ENCODE results near the gene DGKQ. TPM values are rescaled to one million over a fixed set of nuclear protein-coding genes. Genes with fewer than 3 reads are reported as not detected.

Gene DGKQ
- total RNA-seq, 1 experiment from 2014 or later, result 12.4 TPM

DNA sequence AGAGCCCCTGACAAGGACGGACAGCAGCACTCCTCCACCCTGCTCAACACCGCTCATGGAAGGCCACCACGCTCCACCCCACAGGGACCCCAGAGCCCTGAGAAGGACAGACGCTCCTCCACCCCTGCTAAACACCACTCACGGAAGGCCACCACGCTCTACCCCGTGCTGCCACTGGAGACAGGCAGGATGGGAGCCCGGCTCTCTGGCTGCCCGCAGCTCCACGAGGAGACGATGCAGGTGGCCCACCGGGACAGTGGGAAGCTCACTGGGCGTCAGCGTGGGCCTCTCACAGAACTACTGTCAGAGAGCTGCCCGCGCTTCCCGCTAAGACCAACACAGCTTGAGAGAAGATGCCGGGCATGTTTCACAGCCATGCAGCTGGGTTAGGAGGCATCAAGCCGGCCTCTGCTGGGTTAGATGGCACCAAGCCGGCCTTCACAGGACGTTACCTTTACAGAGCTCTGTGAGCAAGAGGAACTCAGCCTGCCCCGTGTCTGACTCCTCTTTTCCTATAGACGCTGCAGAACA, 62.1 kb downstream of the DGKQ start:
- H3K4me2 ChIP-seq (ENCODE audit: insufficient read depth, insufficient read length, low read length), result no peak overlapping the region
- no peak overlapping the region for H4K5ac ChIP-seq (ENCODE audit: insufficient read length, low read depth, low read length)
- H4K91ac ChIP-seq (ENCODE audit: insufficient read length, low read depth, low read length), result no peak overlapping the region
- no peak overlapping the region for H2BK5ac ChIP-seq (ENCODE audit: insufficient read length, low read length)
- H2BK120ac ChIP-seq (ENCODE audit: low read depth, low read length, poor library complexity, severe bottlenecking), result no peak overlapping the region
- H3K27ac ChIP-seq (ENCODE audit: insufficient read length, low read depth, low read length), result no peak overlapping the region
- H3K79me1 ChIP-seq (ENCODE audit: insufficient read depth, low read depth, low read length, poor library complexity, severe bottlenecking), result peaks cover 4% of the 10 kb centered on the region
- H3K9me3 Mint-ChIP-seq, result peaks cover 0 to 4% of the 10 kb centered on the region in 2 experiments; a peak in 2 of 5 replicates
- TF ChIP-seq, protein P1, sequence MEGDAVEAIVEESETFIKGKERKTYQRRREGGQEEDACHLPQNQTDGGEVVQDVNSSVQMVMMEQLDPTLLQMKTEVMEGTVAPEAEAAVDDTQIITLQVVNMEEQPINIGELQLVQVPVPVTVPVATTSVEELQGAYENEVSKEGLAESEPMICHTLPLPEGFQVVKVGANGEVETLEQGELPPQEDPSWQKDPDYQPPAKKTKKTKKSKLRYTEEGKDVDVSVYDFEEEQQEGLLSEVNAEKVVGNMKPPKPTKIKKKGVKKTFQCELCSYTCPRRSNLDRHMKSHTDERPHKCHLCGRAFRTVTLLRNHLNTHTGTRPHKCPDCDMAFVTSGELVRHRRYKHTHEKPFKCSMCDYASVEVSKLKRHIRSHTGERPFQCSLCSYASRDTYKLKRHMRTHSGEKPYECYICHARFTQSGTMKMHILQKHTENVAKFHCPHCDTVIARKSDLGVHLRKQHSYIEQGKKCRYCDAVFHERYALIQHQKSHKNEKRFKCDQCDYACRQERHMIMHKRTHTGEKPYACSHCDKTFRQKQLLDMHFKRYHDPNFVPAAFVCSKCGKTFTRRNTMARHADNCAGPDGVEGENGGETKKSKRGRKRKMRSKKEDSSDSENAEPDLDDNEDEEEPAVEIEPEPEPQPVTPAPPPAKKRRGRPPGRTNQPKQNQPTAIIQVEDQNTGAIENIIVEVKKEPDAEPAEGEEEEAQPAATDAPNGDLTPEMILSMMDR (conservative IDR thresholded peaks at IDR 0.05), result no peak
- no peaks in the 10 kb centered on the region for H3K9me3 ChIP-seq (ENCODE audit: control insufficient read depth, low read depth, low read length)
- H2AK5ac ChIP-seq (ENCODE audit: insufficient read length, low read length), result no peak overlapping the region
- H3K79me2 ChIP-seq (ENCODE audit: insufficient read depth, low read length), result no peaks in the 10 kb centered on the region; the same call in 1 of the 2 replicates
- H3K23ac ChIP-seq (ENCODE audit: insufficient read length, low read depth, low read length), result no peak overlapping the region
- H3K27me3 ChIP-seq (ENCODE audit: insufficient read depth, low read length), result no peaks in the 10 kb centered on the region
- no peak overlapping the region for H3T11ph ChIP-seq (ENCODE audit: low read length)
- peaks cover 6 to 7% of the 10 kb centered on the region in 2 experiments for H3K4me1 Mint-ChIP-seq
- no peak overlapping the region for H3K9ac ChIP-seq (ENCODE audit: extremely low read depth, insufficient read length, low read length)
- H2BK15ac ChIP-seq (ENCODE audit: low read depth, low read length), result no peak overlapping the region
- no peak overlapping the region for H4K8ac ChIP-seq (replicated peaks; ENCODE audit: insufficient read length, low read depth, low read length)
- no peak overlapping the region for H2BK20ac ChIP-seq (ENCODE audit: low read depth, low read length, poor library complexity, severe bottlenecking)
- peak overlapping the region in 1 of 3 experiments; percentile 31; a peak in 1 of 7 replicates for H3K27ac Mint-ChIP-seq
- no peak overlapping the region for H2AFZ ChIP-seq (ENCODE audit: low read length)
- H3K27me3 Mint-ChIP-seq (ENCODE audit: low read depth), result no peaks in the 10 kb centered on the region; the same call in 1 of the 2 replicates
- H3K56ac ChIP-seq (ENCODE audit: insufficient read length, low read depth, low read length), result no peak overlapping the region
- H3K18ac ChIP-seq (ENCODE audit: insufficient read length, low read depth, low read length), result no peak overlapping the region
- no peak overlapping the region for H3K4me3 Mint-ChIP-seq
- no peaks in the 10 kb centered on the region for H3K23me2 ChIP-seq (ENCODE audit: insufficient read length, low read depth, low read length, poor library complexity, severe bottlenecking)
- no peaks in the 10 kb centered on the region for H4K20me1 ChIP-seq (ENCODE audit: control insufficient read depth, insufficient read depth, insufficient read length)
- H3K4me1 ChIP-seq (ENCODE audit: insufficient read depth, low read length), result no peaks in the 10 kb centered on the region
- peaks cover 9 to 36% (median 36%) of the 10 kb centered on the region in 3 experiments; a peak in 6 of 7 replicates for H3K36me3 Mint-ChIP-seq (ENCODE audit: insufficient read depth in 1 of 3, low read depth in 3 of 3)
- H2BK12ac ChIP-seq (ENCODE audit: insufficient read length, low read depth, low read length), result no peak overlapping the region
- no peak overlapping the region for H3K14ac ChIP-seq (ENCODE audit: insufficient read depth, low read length)
- DNase-seq, result no peak
- no CpG with 5 or more reads among the region's 23 CpGs for WGBS (ENCODE audit: extremely low coverage, insufficient read length, low lambda C conversion rate)
- no peak overlapping the region for H3K4ac ChIP-seq (ENCODE audit: low read depth, low read length)

Measured in H9 (cell line).